ENCODE data around the gene LGI4.
"Not testable (repeated sequence)": the region's sequence is repeated elsewhere in the genome, so short reads cannot be mapped to it uniquely, and the experiment has no call there.

LGI4 gene

DNA sequence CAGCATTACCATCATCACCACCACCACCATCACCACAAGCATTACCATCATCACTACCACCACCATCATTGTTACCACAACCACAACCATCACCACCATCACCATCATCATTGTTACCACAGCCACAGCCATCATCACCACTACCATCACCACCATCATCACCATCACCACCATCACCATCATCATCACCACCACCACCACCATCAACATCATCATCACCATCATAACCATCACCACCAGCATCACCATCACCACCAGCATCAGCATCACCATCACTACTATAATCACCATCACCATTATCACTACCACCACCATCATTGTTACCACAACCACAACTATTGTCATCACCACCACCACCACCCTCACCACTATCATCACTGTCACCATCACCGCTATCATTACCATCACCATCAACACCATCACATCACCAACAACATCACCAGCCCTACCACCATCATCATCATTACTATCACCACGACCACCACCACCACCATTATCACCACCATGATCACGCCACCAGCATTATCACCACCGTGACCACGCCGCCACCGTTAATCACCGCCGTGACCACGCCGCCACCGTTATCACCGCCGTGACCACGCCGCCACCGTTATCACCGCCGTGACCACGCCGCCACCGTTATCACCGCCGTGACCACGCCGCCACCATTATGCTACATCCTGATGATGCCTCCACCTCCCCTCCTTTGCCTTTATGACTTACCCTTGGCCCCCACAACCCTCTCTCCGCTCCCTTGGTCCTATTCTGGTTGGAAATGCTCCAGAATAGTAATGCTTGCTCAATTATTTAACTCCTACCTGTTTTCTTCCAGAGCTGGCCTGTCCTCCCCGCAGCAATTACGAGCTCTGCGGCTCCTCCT is 29.2 kb downstream of the LGI4 start:
- DNase-seq (ENCODE audit: low spot score), result no peak

DNA sequence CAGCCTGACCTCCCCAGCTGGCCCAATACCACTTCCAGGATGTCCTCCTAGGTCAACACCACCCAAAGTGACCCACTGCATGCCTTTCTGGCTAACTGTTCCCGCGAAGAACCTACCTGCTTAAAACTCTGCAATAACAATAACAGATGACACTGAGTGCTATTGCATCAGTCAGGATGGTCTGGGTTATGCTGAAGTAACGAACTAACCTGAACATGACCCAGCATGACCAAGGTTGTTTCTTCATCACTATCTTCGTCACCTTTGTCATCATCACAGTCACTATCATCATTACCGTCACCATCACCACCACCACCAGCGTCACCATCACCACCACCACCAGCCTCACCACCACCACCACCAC is 29.8 kb downstream of the LGI4 start:
- DNase-seq (ENCODE audit: low spot score), result no peak

DNA sequence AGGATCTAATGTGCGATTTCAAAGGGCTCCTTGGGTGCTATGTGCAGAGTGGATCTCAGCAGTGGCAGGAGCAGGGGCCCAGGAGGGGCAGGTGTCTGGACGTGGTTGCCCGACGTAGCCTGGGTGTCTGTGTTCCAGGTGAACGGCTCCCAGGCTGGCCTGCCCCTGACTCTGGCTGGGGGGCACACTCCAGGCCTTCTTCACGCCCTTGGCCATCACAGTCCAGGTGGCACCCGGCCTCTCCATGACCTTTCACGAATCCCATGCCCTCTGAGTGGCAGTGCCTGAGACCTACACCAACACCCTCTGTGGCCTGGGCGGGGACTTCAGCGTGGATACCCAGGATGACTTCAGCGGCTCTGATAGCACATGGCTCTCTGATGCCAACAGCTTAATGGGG is 30.5 kb downstream of the LGI4 start:
- DNase-seq (ENCODE audit: low spot score), result no peak

DNA sequence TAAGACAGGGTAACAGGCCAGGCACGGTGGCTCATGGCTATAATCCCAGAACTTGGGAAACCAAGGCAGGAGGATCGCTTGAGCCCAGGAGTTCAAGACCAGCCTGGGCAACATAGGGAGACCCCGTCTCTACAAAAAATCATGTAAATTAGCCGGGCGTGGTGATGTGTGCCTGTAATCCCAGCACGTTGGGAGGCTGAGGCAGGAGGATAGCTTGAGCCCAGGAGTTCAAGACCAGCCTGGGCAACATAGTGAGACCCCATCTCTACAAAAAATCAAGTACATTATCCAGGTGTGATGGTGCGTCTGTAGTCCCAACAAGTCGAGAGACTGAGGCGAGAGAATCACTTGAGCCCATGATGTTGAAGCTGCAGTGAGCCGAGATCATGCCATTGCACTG is 31.2 kb downstream of the LGI4 start:
- not testable (repeated sequence) for DNase-seq (ENCODE audit: low spot score)

DNA sequence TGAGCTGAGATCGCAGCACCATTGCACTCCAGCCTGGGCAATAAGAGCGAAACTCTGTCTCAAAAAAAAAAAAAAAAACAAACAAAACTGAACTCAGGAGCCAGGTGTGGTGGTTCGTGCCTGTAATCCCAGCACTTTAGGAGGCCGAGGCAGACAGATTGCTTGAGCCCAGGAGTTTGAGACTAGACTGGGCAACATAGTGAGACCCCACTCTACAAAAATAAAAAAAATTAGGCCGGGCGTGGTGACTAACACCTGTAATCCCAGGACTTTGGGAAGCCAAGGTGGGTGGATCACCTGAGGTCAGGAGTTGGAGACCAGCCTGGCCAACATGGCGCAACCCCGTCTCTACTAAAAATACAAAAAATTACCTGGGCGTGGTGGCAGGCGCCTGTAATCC is 32.9 kb downstream of the LGI4 start:
- not testable (repeated sequence) for DNase-seq (ENCODE audit: low spot score)

DNA sequence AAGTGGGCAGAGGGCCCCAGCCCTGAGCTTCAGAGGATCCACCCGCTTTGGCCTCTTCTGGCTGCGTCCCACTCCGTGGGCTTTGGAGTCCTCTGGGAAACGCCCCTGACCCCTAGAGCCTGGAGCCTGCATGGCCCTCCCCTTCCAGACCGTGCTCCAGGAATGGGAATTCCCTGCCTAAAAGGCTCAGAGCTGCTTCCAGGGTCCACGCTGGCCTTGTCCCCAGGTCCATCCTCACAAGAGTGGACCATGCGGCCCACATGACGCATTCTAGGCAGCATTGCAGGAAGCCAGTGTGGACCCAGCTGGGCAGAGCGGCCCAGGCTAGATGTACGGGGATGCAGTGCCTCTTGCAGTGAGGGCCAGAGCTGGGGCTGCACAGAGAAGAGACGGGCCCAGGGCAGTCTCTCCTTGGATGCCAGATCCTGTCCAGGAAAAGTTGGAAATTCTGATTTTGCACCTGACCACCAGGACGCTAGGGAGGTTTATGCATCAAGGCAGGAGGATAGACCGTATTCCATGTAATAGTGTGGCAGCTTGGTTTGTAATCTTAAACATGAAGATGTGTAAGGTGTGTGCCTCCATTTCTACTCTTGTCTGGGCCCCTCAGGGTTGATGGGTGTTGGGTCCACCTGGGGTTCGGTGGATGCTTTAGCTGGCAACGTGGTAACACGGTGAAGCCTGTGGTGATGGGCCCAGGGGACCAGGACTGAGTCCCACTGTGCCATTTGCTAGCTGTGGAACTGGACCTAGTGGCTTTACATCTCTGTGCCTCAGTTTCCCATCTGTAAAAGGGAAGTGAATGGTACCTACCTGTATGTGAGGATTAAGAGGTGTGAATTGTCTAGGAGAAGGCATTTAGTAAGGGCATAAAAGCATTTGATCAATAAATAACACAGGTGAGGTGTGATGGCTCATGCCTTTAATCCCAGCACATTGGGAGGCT is 34.0 kb downstream of the LGI4 start:
- DNase-seq (ENCODE audit: low spot score), result no peak

DNA sequence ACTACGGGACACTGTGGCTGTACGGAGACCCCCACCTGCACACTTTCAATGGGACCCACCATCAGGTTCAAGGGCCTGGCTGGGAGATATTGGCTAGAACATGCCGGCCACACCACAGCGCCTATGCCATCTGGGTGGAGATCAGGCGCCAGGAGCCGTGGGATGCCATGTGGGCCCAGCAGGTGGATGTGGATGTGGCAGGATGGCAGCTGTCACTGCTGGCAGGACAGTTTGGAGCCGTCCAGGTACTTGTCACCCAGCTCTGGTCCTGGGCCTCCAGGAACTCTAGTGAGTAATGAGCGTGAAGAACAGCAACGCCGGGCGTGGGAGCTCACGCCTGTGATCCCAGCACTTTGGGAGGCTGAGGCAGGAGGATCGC is 35.0 kb downstream of the LGI4 start:
- no peak for DNase-seq (ENCODE audit: low spot score)

DNA sequence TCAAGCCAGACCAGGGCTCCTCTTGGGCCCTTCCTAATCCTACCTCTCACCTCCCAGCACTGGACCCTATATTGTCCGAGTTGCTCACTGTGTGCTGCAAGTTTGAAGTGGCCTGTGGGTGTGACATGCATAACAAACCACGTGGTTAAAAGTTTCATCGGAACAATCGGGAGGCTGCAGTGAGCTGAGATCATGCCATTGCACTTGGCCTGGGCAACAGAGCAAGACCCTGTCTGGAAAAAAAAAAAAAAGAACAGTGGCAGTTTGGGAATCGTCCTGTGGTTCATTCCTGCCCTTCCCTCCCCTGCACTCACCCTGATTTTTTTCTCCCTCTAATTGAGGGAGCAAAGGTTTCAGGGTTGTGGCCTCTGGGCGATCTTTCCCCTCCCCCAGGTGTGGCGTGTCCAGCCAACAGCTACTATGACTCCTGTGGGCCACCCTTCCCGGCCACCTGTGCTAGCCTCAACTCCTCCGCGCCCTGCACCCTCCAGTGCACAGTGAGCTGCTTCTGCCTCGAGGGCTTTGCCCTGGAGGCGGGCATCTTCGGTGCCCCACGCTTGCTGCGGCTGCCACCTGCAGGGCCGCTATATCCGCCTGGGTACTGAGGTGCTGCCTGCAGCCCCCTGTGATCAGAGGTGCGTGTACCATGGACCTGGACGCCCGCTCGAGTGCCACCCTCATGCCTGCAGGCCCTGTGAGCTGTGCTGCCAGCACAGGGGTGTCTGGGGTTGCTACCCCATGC is 35.5 kb downstream of the LGI4 start:
- DNase-seq (ENCODE audit: low spot score), result no peak

DNA sequence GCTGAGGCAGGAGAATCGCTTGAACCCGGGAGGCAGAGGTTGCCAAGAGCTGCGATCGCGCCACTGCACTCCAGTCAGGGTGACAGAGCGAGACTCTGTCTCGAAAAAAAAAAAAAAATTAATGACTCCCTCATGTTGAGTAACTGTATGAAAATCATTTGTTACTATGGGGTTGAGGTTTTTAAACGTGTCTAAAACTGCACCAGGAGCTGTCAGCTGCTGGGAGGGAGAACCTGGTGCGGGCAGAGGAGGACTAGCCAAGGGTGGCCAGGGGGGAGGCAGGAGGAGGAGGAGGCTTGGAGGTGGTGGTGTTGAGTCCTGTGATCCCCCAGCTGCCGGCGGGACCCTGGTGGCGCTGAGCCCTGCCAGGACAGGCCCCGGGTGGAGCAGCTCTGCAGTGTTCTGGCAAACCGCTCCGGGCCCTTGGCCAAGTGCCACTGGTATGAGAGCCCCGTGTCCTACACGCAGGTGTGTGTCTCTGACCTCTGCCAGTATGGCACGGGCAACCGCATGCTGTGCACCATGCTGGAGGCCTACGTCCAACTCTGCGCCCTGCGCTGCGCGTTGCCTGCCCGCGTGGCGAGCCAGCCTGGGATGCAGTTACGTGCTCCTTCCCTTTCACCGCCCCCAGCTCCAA is 36.3 kb downstream of the LGI4 start:
- DNase-seq (ENCODE audit: low spot score), result no peak

DNA sequence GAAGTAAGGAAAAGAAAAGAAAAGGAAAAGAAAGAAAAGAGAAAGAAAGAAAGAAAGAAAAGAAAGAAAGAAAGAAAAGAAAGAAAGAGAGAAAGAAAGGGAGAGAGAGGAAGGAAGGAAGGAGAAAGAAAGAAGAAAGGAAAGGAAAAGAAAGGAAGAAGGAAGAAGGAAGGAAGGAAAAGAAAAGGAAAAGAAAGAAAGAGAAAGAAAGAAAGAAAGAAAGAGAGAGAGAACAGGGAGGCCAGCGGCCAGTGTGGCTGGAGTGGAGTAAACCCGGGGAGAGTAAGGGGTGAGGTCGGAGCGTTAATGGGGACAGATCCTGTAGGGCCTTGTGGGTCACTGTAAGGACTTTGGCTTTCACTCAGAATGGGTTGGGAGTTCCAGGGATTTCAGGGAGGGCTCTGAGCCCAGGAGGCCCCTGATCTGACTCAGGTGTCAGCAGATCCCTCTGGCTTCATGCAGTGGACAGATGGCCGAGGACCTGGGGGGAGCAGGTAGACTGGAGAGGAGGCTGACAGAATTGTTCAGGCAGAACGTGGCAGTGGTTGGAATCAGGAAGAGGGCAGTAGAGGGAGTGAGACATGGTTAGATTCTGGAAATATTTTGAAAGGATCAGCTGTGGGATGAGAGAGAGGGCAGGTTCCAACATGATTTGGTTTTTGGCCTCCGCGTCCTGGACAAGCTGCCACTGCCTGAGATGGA is 39.0 kb downstream of the LGI4 start:
- DNase-seq (ENCODE audit: low spot score), result no peak

DNA sequence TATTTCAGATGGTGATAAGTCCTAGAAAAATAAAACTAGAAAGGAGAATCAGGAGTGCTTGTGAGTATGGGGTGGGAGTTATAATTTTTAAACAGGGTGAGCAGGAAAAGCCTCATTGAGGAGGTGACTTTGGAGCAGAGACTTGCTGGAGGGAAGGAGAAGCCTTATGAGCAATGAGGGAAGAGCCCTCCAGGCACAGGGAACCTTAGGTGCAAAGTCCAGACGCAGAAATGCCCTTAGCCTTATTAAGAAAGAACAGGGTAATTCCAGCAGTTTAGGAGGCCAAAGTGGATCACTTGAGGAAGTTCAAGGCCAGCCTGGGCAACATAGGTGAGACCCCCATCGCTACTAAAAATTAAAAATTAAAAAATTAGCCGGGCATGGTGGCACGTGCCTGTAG is 40.2 kb downstream of the LGI4 start:
- DNase-seq (ENCODE audit: low spot score), result no peak

DNA sequence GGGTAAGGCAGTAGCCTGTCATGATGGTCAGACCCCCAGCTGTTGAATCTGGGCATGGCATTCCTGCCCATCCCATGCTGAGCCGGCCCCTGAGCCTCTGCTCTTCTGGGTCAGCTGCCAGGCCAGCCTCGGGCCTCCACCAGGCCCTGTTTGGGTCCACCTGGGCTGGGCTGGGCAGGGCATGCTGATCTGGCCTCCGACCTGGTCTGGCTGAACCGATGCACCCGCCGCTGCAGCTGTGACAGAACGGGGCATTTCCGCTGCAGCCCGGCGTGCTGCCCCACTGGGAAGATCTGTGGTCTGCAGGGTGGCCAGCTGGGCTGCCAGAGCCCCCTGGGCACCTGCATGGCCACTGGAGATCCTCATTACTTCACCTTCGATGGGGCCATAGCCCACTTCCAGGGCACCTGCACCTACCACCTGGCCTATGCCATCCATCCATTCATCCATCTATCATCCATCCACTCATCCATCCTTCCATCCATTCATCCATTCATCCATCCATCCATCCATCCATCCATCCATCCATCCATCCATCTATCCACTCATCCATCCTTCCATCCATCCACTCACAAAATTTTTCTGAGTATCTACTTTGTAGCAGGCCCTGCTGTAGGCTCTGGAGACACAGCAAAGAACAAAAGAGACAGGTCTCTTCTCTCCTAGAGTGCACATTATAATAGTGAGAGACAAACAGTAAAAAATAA is 40.8 kb downstream of the LGI4 start:
- no peak for DNase-seq (ENCODE audit: low spot score)

DNA sequence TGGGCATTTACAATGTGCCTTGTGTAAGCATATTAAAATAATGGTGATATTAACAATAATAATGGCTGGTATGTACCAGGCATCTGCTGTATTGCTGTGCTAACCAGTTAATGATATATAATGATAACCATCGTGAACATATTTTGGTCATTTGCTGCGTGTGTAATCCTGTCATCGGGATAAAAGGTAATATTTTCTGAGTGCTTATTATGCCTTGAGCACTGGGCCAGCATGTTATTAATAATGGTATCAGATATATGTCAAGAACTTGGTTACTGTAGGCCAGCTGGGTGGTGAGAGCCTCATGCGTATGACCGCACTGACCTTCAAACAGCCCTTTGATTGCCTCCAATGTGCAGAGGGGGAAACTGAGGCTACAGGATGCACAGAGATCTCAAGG is 41.4 kb downstream of the LGI4 start:
- no peak for DNase-seq (ENCODE audit: low spot score)

DNA sequence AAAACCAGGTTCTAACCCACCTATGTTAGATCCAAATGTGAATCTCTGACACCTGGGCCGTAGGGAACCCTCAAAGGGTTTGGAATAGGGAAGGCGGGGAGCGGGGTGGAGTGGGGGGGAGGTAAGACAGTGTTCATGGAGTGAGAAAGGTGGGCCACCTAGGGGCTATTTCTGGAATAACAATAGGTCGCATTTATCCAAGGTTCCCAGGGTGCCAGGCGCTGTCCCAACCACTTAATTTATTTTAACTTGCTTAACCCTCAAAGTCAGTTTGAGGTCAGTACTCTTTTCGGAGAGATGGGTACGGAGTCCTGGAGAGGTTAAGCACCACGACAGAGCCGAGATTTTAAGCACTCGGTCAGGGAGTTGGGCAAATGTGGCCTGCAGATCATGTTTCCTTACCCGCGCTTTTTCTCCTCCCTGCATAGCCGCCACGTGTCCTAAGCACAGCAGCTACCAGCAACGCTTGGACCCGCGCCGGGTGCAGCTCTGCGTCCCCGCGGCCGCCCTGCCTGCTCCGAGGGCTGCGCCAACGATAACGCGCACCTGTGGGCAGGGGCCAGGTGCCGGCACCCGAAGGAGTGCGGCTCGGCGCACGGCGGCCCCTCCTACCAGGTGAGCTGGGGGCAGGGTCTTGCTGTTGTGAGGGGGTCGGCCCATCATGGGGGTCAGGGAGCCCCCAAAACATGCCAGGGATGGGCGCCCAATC is 44.2 kb downstream of the LGI4 start:
- peak; percentile 63 for DNase-seq (ENCODE audit: low spot score)

DNA sequence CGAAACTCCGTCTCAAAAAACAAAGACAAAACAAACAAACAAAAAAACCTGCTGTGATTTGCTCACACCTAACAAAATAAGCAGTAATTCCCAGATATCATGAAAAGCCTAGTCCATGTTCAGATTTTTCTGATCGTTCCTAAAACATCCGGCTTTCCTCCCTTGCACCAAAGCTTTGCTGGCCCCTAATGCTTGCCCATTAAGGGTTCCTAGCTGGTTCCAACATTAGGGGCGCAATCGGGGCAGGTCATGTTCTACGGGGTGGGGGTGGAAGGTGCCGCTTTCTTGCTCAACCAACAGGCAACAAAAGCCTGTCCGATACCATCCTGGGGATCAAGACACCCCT is 44.7 kb downstream of the LGI4 start:
- no peak for DNase-seq (ENCODE audit: low spot score)

DNA sequence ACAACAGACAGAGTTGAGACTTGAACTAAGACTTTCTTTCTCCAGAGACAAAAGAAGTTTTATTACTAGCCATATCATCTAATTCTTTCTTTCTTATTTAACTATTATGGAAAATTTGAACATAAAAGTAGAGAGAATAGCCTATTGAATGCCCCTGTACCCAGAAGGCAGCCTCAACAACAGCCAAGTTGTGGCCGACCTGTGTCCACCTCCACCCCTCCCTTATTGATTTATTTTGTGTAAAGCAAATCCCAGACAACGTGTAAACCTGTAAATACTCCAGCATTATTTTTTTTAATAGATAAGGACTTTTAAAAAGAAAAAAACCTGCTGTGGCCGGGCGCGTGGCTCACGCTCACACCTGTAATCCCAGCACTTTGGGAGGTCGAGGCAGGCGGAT is 45.3 kb downstream of the LGI4 start:
- DNase-seq (ENCODE audit: low spot score), result no peak

DNA sequence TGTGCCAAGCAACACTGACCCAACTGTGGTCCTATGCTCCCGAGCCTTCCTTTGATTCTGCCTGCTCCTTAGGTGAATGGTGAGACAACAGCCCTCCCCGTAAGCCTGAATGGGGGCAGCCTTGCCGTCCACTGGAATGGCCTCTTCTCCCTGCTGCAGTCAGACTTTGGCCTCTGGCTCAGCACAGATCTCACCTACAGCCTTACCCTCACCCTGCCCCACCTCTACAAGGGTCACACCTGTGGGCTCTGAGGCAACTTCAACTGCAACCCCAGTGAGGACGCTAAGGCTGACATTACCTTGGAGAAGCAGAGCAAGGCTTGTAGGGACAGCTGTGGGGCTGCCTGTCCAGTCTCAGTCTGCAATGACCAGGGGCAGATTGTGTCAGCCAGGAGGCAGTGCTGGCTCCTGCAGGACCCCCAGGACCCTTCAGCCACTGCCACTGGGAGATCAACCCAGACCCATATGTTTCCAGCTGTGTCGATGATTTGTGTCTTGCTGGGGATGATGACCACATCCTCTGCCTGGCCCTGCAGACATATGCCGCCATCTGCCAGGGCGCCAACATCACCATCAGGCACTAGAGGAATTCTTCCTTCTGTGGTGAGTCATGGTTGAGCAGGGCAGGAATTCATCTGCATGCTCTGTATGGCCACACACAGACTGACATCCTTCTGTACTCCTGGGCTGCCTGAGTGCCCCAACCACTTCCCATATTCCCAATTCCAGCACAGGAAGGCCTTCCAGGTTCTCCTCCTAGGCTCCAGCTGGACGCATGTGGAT is 46.5 kb downstream of the LGI4 start:
- DNase-seq (ENCODE audit: low spot score), result peak; percentile 74

DNA sequence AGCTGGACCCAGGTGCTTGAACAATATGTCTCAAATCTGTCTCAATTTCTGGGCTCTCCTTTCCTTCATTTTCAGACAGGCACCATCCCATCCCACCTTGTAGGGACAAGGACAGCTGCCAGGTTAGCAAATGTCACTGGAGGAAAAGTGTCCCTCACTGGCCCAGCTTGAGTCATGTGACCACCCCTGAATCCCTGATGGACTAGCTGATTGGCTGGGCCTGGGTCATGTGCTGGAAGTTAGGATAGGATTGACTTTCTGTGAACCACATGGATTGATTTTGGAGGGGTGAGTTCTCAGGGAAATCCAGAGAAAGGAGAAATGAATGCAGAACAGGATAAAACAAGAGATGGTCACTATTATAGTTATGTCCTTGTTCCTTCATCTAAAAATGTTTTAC is 47.5 kb downstream of the LGI4 start:
- DNase-seq (ENCODE audit: low spot score), result no peak

DNA sequence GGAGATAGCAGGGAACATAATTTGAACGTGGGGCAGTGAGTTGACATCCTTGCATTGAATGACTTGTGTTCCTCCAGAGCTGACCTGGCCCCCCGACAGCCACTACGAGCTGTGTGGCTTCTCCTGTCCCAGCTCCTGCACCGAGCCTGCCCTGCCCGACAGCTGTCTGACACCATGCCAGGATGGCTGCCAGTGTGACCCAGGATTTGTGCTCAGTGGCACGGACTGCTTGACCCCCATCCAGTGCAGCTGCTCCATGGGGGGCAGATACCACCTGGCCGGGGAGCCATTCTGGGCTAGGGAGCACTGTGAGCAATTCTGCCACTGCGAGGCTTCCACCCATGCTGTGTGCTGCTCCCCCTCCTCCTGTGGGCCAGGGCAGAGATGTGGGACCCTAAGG is 48.4 kb downstream of the LGI4 start:
- no peak for DNase-seq (ENCODE audit: low spot score)
